ENCODE measurements around the gene UPK1B. TPM values are rescaled to one million over a fixed set of nuclear protein-coding genes. Genes with fewer than 3 reads are reported as not detected.

UPK1B gene
- total RNA-seq, 1 donor from 2014 or later, result 0.14 TPM

- Histone ChIP-seq H3K36me3 (ENCODE audit: insufficient read depth, low read length) (peaks cover 6% of the 10 kb centered on the region), H3K4me1 (ENCODE audit: insufficient read depth, low read length) (no peaks in the 10 kb centered on the region), H3K9ac (ENCODE audit: low read length) (no peak overlapping the region), H3K27ac (ENCODE audit: low read depth, low read length) (no peak overlapping the region), H3K27me3 (ENCODE audit: insufficient read depth, low read length) (no peaks in the 10 kb centered on the region), H3K79me2 (ENCODE audit: insufficient read depth, low read length) (no peaks in the 10 kb centered on the region), H3K4me3 (ENCODE audit: insufficient read depth, low read depth, low read length) (no peak overlapping the region), H4K20me1 (ENCODE audit: insufficient read depth, low read length) (no peaks in the 10 kb centered on the region), H2AFZ (ENCODE audit: low read depth, low read length) (no peak overlapping the region), H3K4me2 (ENCODE audit: low read length) (no peak overlapping the region), H3K9me3 (ENCODE audit: insufficient read depth, low read depth, low read length) (no peaks in the 10 kb centered on the region)
- TF ChIP-seq EZH2 (IDR thresholded peaks at IDR 0.05; ENCODE audit: insufficient read depth, low read length), result no peak
- TF ChIP-seq CTCF (IDR thresholded peaks at IDR 0.05; ENCODE audit: insufficient read depth, low read depth, low read length), result no peak
- DNase-seq (ENCODE audit: low read depth), result no peak
- no peaks in the 10 kb centered on the region for H3K9me3 Mint-ChIP-seq (ENCODE audit: unreplicated experiment)
- H3K4me3 Mint-ChIP-seq (ENCODE audit: unreplicated experiment), result no peak overlapping the region
- H3K27me3 Mint-ChIP-seq (ENCODE audit: low read depth, unreplicated experiment), result no peaks in the 10 kb centered on the region
- peaks cover 12% of the 10 kb centered on the region for H3K36me3 Mint-ChIP-seq (ENCODE audit: low read depth, unreplicated experiment)
- no peak for FAIRE-seq
- H3K4me1 Mint-ChIP-seq (ENCODE audit: low read depth, unreplicated experiment), result peaks cover 5% of the 10 kb centered on the region
- no peak overlapping the region for H3K27ac Mint-ChIP-seq (ENCODE audit: unreplicated experiment)
Observed at GRCh38 chr3:119207512-119207875, 34.1 kb downstream of the UPK1B start.

- Mint-ChIP-seq H3K27ac (ENCODE audit: unreplicated experiment) (no peak overlapping the region), H3K4me1 (ENCODE audit: low read depth, unreplicated experiment) (peaks cover 5% of the 10 kb centered on the region), H3K4me3 (ENCODE audit: unreplicated experiment) (no peak overlapping the region), H3K9me3 (ENCODE audit: unreplicated experiment) (no peaks in the 10 kb centered on the region), H3K36me3 (ENCODE audit: low read depth, unreplicated experiment) (peaks cover 24% of the 10 kb centered on the region), H3K27me3 (ENCODE audit: low read depth, unreplicated experiment) (no peaks in the 10 kb centered on the region)
- Histone ChIP-seq H3K36me3 (ENCODE audit: insufficient read depth, low read length) (peaks cover 6% of the 10 kb centered on the region), H3K9ac (ENCODE audit: low read length) (no peak overlapping the region), H3K4me3 (ENCODE audit: insufficient read depth, low read depth, low read length) (no peak overlapping the region), H3K27ac (ENCODE audit: low read depth, low read length) (no peak overlapping the region), H3K79me2 (ENCODE audit: insufficient read depth, low read length) (no peaks in the 10 kb centered on the region), H3K4me1 (ENCODE audit: insufficient read depth, low read length) (no peaks in the 10 kb centered on the region), H3K4me2 (ENCODE audit: low read length) (no peak overlapping the region), H2AFZ (ENCODE audit: low read depth, low read length) (no peak overlapping the region), H4K20me1 (ENCODE audit: insufficient read depth, low read length) (no peaks in the 10 kb centered on the region), H3K9me3 (ENCODE audit: insufficient read depth, low read depth, low read length) (no peaks in the 10 kb centered on the region), H3K27me3 (ENCODE audit: insufficient read depth, low read length) (no peaks in the 10 kb centered on the region)
- DNase-seq (ENCODE audit: low read depth), result no peak
- no peak for FAIRE-seq
- no peak for TF ChIP-seq CTCF (IDR thresholded peaks at IDR 0.05; ENCODE audit: insufficient read depth, low read depth, low read length)
- no peak for TF ChIP-seq EZH2 (IDR thresholded peaks at IDR 0.05; ENCODE audit: insufficient read depth, low read length)
Observed at GRCh38 chr3:119211193-119211592, 37.8 kb downstream of the UPK1B start.

- no peaks in the 10 kb centered on the region for H3K9me3 ChIP-seq (ENCODE audit: insufficient read depth, low read depth, low read length)
Observed at GRCh38 chr3:119211803-119212202, 38.4 kb downstream of the UPK1B start.

More at GRCh38 chr3:119211803-119212202, 38.4 kb downstream of the UPK1B start:
- DNase-seq (ENCODE audit: low read depth), result no peak
- no peak overlapping the region for H3K9ac ChIP-seq (ENCODE audit: low read length)
- H3K4me1 ChIP-seq (ENCODE audit: insufficient read depth, low read length), result no peaks in the 10 kb centered on the region
- Mint-ChIP-seq H3K9me3 (ENCODE audit: unreplicated experiment) (no peaks in the 10 kb centered on the region), H3K27me3 (ENCODE audit: low read depth, unreplicated experiment) (no peaks in the 10 kb centered on the region), H3K4me1 (ENCODE audit: low read depth, unreplicated experiment) (peaks cover 5% of the 10 kb centered on the region), H3K36me3 (ENCODE audit: low read depth, unreplicated experiment) (peaks cover 24% of the 10 kb centered on the region), H3K4me3 (ENCODE audit: unreplicated experiment) (no peak overlapping the region), H3K27ac (ENCODE audit: unreplicated experiment) (no peak overlapping the region)
- no peaks in the 10 kb centered on the region for H3K27me3 ChIP-seq (ENCODE audit: insufficient read depth, low read length)
- no peaks in the 10 kb centered on the region for H4K20me1 ChIP-seq (ENCODE audit: insufficient read depth, low read length)
- H3K27ac ChIP-seq (ENCODE audit: low read depth, low read length), result no peak overlapping the region
- no peak overlapping the region for H3K4me3 ChIP-seq (ENCODE audit: insufficient read depth, low read depth, low read length)
- no peak overlapping the region for H2AFZ ChIP-seq (ENCODE audit: low read depth, low read length)
- no peaks in the 10 kb centered on the region for H3K79me2 ChIP-seq (ENCODE audit: insufficient read depth, low read length)
- TF ChIP-seq CTCF (IDR thresholded peaks at IDR 0.05; ENCODE audit: insufficient read depth, low read depth, low read length) (no peak), EZH2 (IDR thresholded peaks at IDR 0.05; ENCODE audit: insufficient read depth, low read length) (no peak)
- no peak overlapping the region for H3K4me2 ChIP-seq (ENCODE audit: low read length)
- H3K36me3 ChIP-seq (ENCODE audit: insufficient read depth, low read length), result peaks cover 6% of the 10 kb centered on the region
- FAIRE-seq, result no peak

Measured in astrocyte (in vitro differentiated cells and primary cell).